Measurements from ENCODE around the gene PCDHGB3. TPM values are rescaled to one million over a fixed set of nuclear protein-coding genes. Genes with fewer than 3 reads are reported as not detected.
"Not testable (repeated sequence)": the region's sequence is repeated elsewhere in the genome, so short reads cannot be mapped to it uniquely, and the experiment has no call there.

The PCDHGB3 gene
- total RNA-seq, 1 donor from 2014 or later = 2.6 TPM

GRCh38 chr5:141409598-141410306 lies 39.7 kb downstream of the PCDHGB3 start:
- DNase-seq (no peak), ATAC-seq (ENCODE audit: low read depth) (no peak)
- CTCF ChIA-PET = no interaction called here
- H3K9me3 Mint-ChIP-seq = peaks cover 19% of the 10 kb centered on the region
- intact Hi-C loops (cut with micrococcal nuclease) = loop anchor here (5.0 to 10.0 kb wide), 3 partner anchors 37 to 465 kb away; partner anchors contain the start of genes PCDH1, PCDHGA6, PCDHGB3 and TAF7
- POLR2A ChIA-PET = no interaction called here
- H3K4me3 Mint-ChIP-seq = no peak overlapping the region
- no peak for TF ChIP-seq CTCF (IDR thresholded peaks at IDR 0.05)
- no peak overlapping the region for H3K27ac Mint-ChIP-seq
- H3K27me3 Mint-ChIP-seq = peaks cover 50% of the 10 kb centered on the region
- peaks cover 2% of the 10 kb centered on the region for H3K36me3 Mint-ChIP-seq (ENCODE audit: low read depth)
- peaks cover 18% of the 10 kb centered on the region for H3K4me1 Mint-ChIP-seq

- ATAC-seq (ENCODE audit: low read depth) (no peak), DNase-seq (no peak)
- ChIA-PET POLR2A (no interaction called here), CTCF (interaction anchor here (3.4 kb wide), 1 partner anchor 152 kb away, joined by 38 read pairs; no protein-coding TSS in a partner anchor)
- H3K9me3 Mint-ChIP-seq = peaks cover 14% of the 10 kb centered on the region
- H3K36me3 Mint-ChIP-seq (ENCODE audit: low read depth) = peaks cover 2% of the 10 kb centered on the region
- intact Hi-C loops (cut with micrococcal nuclease) = loop anchor here (5.0 to 10.0 kb wide), 3 partner anchors 39 to 463 kb away; partner anchors contain the start of genes PCDH1, PCDHGA6, PCDHGB3 and TAF7
- H3K4me1 Mint-ChIP-seq = peaks cover 18% of the 10 kb centered on the region
- H3K27ac Mint-ChIP-seq = no peak overlapping the region
- no peak overlapping the region for H3K4me3 Mint-ChIP-seq
- H3K27me3 Mint-ChIP-seq = peaks cover 46% of the 10 kb centered on the region
- no peak for TF ChIP-seq CTCF (IDR thresholded peaks at IDR 0.05)
Measured at GRCh38 chr5:141411575-141411974, 41.5 kb downstream of the PCDHGB3 start.

DNA sequence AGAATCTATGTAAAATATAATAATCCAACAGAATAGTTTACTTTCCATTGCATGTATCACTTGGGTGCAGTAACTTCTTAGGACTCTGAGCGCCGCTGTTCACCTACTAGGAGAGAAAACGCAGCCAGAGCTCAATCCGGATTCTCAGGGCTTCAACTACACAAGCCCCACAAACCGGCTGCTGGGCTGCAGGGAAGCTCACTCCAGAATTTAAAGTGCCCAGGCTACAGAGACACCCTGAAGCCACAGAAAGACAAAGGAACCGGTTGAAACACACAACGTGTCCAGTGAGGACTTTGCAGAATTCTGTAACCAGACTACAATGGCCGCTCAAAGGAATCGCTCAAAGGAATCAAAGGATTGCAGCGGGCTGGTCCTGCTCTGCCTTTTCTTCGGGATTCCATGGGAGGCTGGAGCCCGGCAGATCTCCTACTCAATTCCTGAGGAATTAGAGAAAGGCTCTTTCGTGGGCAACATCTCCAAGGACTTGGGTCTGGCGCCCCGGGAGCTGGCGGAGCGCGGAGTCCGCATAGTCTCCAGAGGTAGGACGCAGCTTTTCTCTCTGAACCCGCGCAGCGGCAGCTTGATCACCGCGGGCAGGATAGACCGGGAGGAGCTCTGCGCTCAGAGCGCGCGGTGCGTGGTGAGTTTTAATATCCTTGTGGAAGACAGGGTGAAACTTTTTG lies 43.0 kb downstream of the PCDHGB3 start, which contains the start of gene PCDHGA10:
Gene PCDHGA10 (plus strand): TSS at position 134 of the 686 bp plus-strand sequence. CDS start 189 bp downstream, at position 323.
- Mint-ChIP-seq H3K4me1 (peaks cover 21% of the 10 kb centered on the region), H3K4me3 (peak within 1 kb of the TSS; percentile 86), H3K9me3 (peaks cover 12% of the 10 kb centered on the region), H3K27me3 (peaks cover 52% of the 10 kb centered on the region), H3K27ac (peak within 1 kb of the TSS; percentile 41), H3K36me3 (ENCODE audit: low read depth) (peaks cover 2% of the 10 kb centered on the region)
- CTCF ChIA-PET = interaction anchor here (0.5 to 3.6 kb wide), 15 partner anchors 8 to 238 kb away, joined by 3 to 38 read pairs (median 4); partner anchors contain the start of genes FCHSD1, PCDHGA11, PCDHGA12 and PCDHGC3
- TF ChIP-seq CTCF (IDR thresholded peaks at IDR 0.05) = no peak
- intact Hi-C loops (cut with micrococcal nuclease) = loop anchor here (1.0 to 10.0 kb wide), 5 partner anchors 41 to 462 kb away; partner anchors contain the start of genes PCDH1, PCDHGA6, PCDHGB3 and TAF7
- no peak for DNase-seq
- POLR2A ChIA-PET = interaction anchor here (1.0 kb wide), 1 partner anchor 145 kb away, joined by 5 read pairs; no protein-coding TSS in a partner anchor
- peak; percentile 66 for ATAC-seq (ENCODE audit: low read depth)

DNA sequence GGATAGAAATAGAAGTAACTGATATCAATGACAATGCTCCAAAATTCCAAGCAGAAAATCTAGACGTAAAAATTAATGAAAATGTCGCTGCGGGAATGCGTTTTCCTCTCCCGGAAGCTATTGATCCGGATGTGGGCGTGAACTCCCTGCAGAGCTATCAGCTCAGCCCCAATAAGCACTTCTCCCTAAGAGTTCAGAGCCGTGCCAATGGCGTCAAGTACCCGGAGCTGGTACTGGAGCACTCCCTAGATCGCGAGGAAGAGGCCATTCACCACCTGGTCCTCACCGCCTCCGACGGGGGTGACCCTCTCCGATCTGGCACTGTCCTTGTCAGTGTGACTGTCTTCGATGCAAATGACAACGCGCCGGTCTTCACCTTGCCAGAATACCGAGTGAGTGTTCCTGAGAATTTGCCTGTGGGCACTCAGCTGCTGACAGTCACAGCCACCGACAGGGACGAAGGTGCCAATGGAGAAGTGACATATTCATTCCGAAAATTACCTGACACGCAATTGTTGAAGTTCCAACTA lies 43.6 kb downstream of the PCDHGB3 start:
- ChIA-PET CTCF (interaction anchor here (1.0 to 3.6 kb wide), 11 partner anchors 17 to 157 kb away, joined by 3 to 38 read pairs (median 7); partner anchors contain the start of genes PCDHGA12, PCDHGC3 and TAF7), POLR2A (no interaction called here)
- ATAC-seq (ENCODE audit: low read depth) (no peak), DNase-seq (no peak)
- peaks cover 21% of the 10 kb centered on the region for H3K4me1 Mint-ChIP-seq
- H3K9me3 Mint-ChIP-seq = peaks cover 18% of the 10 kb centered on the region
- TF ChIP-seq CTCF (IDR thresholded peaks at IDR 0.05) = no peak
- peak overlapping the region; percentile 86 for H3K4me3 Mint-ChIP-seq
- peaks cover 4% of the 10 kb centered on the region for H3K36me3 Mint-ChIP-seq (ENCODE audit: low read depth)
- intact Hi-C loops (cut with micrococcal nuclease) = loop anchor here (1.0 to 10.0 kb wide), 4 partner anchors 41 to 461 kb away; partner anchors contain the start of genes PCDH1, PCDHGA6, PCDHGB3 and TAF7
- H3K27me3 Mint-ChIP-seq = peaks cover 55% of the 10 kb centered on the region
- no peak overlapping the region for H3K27ac Mint-ChIP-seq

- CTCF ChIA-PET = interaction anchor here (3.0 to 3.6 kb wide), 3 partner anchors 110 to 149 kb away, joined by 15 to 38 read pairs (median 22); no protein-coding TSS in a partner anchor
- Mint-ChIP-seq H3K27me3 (peaks cover 52% of the 10 kb centered on the region), H3K9me3 (peaks cover 14% of the 10 kb centered on the region), H3K4me1 (peaks cover 21% of the 10 kb centered on the region)
- ATAC-seq (ENCODE audit: low read depth); POLR2A ChIA-PET; H3K4me3 Mint-ChIP-seq; H3K36me3 Mint-ChIP-seq (ENCODE audit: low read depth); H3K27ac Mint-ChIP-seq; DNase-seq: not testable (repeated sequence)
- intact Hi-C loops (cut with micrococcal nuclease) = loop anchor here (5.0 to 10.0 kb wide), 3 partner anchors 42 to 460 kb away; partner anchors contain the start of genes PCDH1, PCDHGA6, PCDHGB3 and TAF7
Measured at GRCh38 chr5:141414548-141415274, 44.7 kb downstream of the PCDHGB3 start.

DNA sequence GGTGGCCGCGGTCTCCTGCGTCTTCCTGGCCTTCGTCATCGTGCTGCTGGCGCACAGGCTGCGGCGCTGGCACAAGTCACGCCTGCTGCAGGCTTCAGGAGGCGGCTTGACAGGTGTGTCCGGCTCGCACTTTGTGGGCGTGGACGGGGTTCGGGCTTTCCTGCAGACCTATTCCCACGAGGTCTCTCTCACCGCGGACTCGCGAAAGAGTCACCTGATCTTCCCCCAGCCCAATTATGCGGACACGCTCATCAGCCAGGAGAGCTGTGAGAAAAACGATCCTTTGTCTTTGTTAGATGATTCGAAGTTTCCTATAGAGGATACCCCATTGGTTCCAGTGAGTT lies 45.2 kb downstream of the PCDHGB3 start:
- intact Hi-C loops (cut with micrococcal nuclease) = loop anchor here (10.0 kb wide), 1 partner anchor 460 kb away; the partner anchor contains the start of gene PCDH1
- ChIA-PET POLR2A (interaction anchor here (0.7 kb wide), 1 partner anchor 854 kb away, joined by 3 read pairs; no protein-coding TSS in a partner anchor), CTCF (interaction anchor here (0.9 to 3.6 kb wide), 2 partner anchors 143 to 152 kb away, joined by 3 to 22 read pairs; no protein-coding TSS in a partner anchor)
- H3K27me3 Mint-ChIP-seq = peaks cover 53% of the 10 kb centered on the region
- H3K27ac Mint-ChIP-seq; ATAC-seq (ENCODE audit: low read depth); DNase-seq; H3K36me3 Mint-ChIP-seq (ENCODE audit: low read depth): not testable (repeated sequence)
- peaks cover 15% of the 10 kb centered on the region for H3K9me3 Mint-ChIP-seq
- peak overlapping the region; percentile 32 for H3K4me3 Mint-ChIP-seq
- H3K4me1 Mint-ChIP-seq = peaks cover 21% of the 10 kb centered on the region
